ENCODE results near the gene ADK. TPM values are rescaled to one million over a fixed set of nuclear protein-coding genes. Genes with fewer than 3 reads are reported as not detected.
A peak's percentile ranks its signal among the peaks of the same experiment; 100 is the strongest.

ADK gene
- total and polyA plus RNA-seq, 4 donors = 12.6 to 21.1 (median 16.1) TPM

DNA sequence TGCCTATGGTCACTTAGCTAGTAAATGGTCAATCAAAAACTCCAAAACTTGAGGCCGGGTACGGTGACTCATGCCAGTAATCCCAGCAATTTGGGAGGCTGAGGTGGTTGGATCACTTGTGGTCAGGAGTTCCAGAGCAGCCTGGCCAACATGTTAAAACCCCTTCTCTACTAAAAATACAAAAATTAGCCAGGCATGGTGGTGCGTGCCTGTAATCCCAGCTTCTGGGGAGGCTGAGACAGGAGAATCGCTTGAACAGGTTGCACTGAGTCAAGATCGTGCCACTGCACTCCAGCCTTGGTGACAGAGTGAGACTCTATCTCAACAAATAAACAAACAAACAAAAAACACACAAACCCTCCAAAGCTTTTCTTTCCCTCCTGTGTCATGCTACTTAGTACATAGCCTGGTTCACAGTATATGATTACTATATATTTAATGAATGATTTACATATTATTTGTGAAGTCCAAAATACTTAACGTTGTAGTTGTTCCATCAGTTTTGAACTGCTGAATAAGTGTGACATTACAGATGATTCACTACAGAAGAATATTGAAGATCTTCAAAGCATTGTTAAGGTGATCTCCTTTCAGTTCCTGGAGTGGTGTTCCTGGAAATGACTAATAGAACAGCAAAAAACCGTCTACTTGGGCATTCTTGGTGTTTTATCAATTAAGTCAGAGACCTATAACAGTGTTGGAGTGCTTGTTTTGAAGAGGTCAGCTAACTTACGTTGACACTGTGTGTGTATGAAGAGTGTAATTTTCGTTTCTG, 72.9 kb downstream of the ADK start:
- WGBS, 2 donors = 73 to 75% methylated on average over 9 of the region's 9 CpGs
- ATAC-seq (ENCODE audit: low FRiP score) = no peak
- intact Hi-C loops (cut with DNase I) = no loop called here
- no peaks in the 10 kb centered on the region for H3K9me3 ChIP-seq (ENCODE audit: control insufficient read depth, low read length)
- H3K4me3 ChIP-seq (ENCODE audit: low read length in 2 of 2) = no peak overlapping the region
- H3K36me3 ChIP-seq (ENCODE audit: control insufficient read depth in 1 of 2, insufficient read depth in 2 of 2, low read length in 1 of 2) = no peaks in the 10 kb centered on the region
- H3K27ac ChIP-seq (ENCODE audit: low read depth in 1 of 2, low read length in 2 of 2) = no peak overlapping the region
- no peaks in the 10 kb centered on the region for H3K4me1 ChIP-seq (ENCODE audit: control insufficient read depth in 1 of 2, insufficient read depth in 2 of 2, low read length in 2 of 2)
- no peak for DNase-seq
- H3K27me3 ChIP-seq (ENCODE audit: control insufficient read depth in 1 of 2, insufficient read depth in 2 of 2, low read length in 1 of 2) = no peaks in the 10 kb centered on the region

DNA sequence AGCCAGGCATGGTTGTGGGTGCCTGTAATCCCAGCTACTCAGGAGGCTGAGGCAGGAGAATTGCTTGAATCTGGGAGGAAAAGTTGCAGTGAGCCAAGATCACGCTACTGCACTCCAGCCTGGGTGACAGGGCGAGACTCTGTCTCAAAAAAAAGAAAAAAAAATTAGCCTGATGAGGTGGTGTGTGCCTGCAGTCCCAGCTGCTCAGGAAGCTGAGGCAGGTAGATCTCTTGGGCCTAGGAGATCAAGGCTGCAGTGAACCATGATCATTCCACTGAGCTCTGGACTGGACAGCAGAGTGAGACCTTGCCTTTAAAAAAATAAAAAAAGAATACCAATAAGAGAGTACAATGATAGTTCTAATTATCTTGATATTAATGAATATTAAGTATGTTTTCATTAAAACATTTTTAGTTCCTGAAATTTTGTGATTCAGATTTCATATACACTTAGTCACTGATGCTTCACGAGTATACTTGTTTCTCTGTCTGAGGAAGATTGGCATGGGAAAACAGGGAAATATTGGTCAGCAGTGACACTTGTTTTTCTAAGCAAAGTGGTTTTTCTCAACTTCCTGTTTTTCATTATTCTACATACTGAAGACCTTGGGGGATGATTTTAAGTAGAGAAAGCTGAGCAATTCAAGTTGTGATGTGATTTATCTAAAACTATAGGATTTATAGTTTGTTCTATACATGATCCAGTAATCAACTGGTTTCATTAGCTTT, 76.8 kb downstream of the ADK start:
- intact Hi-C loops (cut with DNase I) = no loop called here
- H3K36me3 ChIP-seq (ENCODE audit: control insufficient read depth in 1 of 2, insufficient read depth in 2 of 2, low read length in 1 of 2) = no peaks in the 10 kb centered on the region
- DNase-seq (no peak), ATAC-seq (ENCODE audit: low FRiP score) (no peak)
- WGBS, 2 donors = 68% methylated on average over 3 of the region's 3 CpGs
- H3K27ac ChIP-seq (ENCODE audit: low read depth in 1 of 2, low read length in 2 of 2) = no peak overlapping the region
- H3K4me1 ChIP-seq (ENCODE audit: control insufficient read depth in 1 of 2, insufficient read depth in 2 of 2, low read length in 2 of 2) = no peaks in the 10 kb centered on the region
- H3K27me3 ChIP-seq (ENCODE audit: control insufficient read depth in 1 of 2, insufficient read depth in 2 of 2, low read length in 1 of 2) = no peaks in the 10 kb centered on the region
- no peak overlapping the region for H3K4me3 ChIP-seq (ENCODE audit: low read length in 2 of 2)
- no peaks in the 10 kb centered on the region for H3K9me3 ChIP-seq (ENCODE audit: control insufficient read depth, low read length)

DNA sequence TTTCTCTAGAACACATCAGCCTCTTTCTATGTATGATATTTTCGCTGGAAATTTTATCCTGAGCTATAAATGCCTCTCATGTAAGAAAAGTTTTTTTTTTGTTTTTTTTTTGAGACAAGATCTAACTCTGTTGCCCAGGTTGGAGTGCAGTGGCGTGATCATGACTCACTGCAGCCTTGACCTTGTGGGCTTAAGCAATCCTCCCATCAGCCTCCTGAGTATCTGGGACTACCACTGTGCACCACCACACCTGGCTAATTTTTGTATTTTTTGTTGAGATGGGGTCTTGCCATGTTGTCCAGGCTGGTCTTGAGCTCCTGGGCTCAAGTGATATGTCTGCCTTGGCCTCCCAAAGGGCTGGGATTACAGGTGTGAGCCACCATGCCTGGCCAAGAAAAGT, 80.4 kb downstream of the ADK start:
- Histone ChIP-seq H3K27me3 (ENCODE audit: control insufficient read depth in 1 of 2, insufficient read depth in 2 of 2, low read length in 1 of 2) (no peaks in the 10 kb centered on the region), H3K9me3 (ENCODE audit: control insufficient read depth, low read length) (no peaks in the 10 kb centered on the region), H3K4me1 (ENCODE audit: control insufficient read depth in 1 of 2, insufficient read depth in 2 of 2, low read length in 2 of 2) (no peaks in the 10 kb centered on the region), H3K4me3 (ENCODE audit: low read length in 2 of 2) (no peak overlapping the region), H3K27ac (ENCODE audit: low read depth in 1 of 2, low read length in 2 of 2) (no peak overlapping the region), H3K36me3 (ENCODE audit: control insufficient read depth in 1 of 2, insufficient read depth in 2 of 2, low read length in 1 of 2) (no peaks in the 10 kb centered on the region)
- intact Hi-C loops (cut with DNase I) = no loop called here
- 92 to 93% methylated on average over 2 of the region's 2 CpGs for WGBS, 2 donors
- DNase-seq (no peak), ATAC-seq (ENCODE audit: low FRiP score) (no peak)

DNA sequence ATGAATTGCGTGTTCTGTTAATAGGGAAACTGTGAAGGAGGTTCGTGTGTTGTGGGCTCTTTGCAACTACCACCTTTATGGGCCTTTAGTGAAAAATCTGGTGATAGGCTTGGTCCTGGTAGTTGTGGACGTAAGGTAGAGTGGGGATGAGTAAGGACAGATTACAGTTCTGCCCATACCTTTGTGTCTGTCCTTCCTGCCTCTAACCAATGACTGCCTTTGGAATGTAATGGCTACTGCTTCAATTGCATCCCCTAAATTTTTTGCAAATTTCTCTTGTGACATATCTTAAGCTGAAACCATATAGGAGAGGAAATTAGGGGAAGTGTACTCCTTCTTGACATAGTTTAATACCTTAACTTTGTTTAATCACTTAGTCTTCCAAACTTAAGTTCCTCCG, 82.3 kb downstream of the ADK start:
- WGBS, 2 donors = 93 to 94% methylated on average over 4 of the region's 4 CpGs
- intact Hi-C loops (cut with DNase I) = no loop called here

DNA sequence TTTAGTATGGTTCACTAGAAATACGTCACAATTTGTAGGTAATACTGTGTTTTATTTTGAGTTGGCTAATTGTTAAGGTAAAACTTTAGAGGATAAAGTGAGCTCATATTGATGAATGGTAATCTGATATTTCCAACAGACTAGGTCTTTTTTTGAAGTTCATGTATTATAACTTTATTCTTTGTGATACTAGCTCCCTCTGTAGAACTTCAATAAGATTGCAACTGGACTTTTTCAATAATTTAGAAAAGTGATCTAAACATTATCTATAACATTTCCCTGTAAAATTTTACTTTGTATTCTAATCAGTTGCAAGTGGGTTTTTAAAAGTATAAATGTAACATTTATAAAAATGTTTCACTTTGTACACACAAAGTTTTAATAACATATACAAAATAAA, 83.5 kb downstream of the ADK start:
- Histone ChIP-seq H3K36me3 (ENCODE audit: control insufficient read depth in 1 of 2, insufficient read depth in 2 of 2, low read length in 1 of 2) (no peaks in the 10 kb centered on the region), H3K27ac (ENCODE audit: low read depth in 1 of 2, low read length in 2 of 2) (no peak overlapping the region), H3K4me3 (ENCODE audit: low read length in 2 of 2) (no peak overlapping the region), H3K9me3 (ENCODE audit: control insufficient read depth, low read length) (no peaks in the 10 kb centered on the region), H3K27me3 (ENCODE audit: control insufficient read depth in 1 of 2, insufficient read depth in 2 of 2, low read length in 1 of 2) (no peaks in the 10 kb centered on the region), H3K4me1 (ENCODE audit: control insufficient read depth in 1 of 2, insufficient read depth in 2 of 2, low read length in 2 of 2) (peaks cover 0 to 1% of the 10 kb centered on the region in 2 donors)
- ATAC-seq (ENCODE audit: low FRiP score) = no peak
- no peak for DNase-seq
- intact Hi-C loops (cut with DNase I) = loop anchor here in 1 of 2 donors (2.0 kb wide), 1 partner anchor 348 kb away; no protein-coding TSS in a partner anchor
- 65 to 83% methylated on average over 1 of the region's 1 CpG for WGBS, 2 donors

More for the DNA sequence above, 82.3 kb downstream of the ADK start:
- no peak for DNase-seq
- Histone ChIP-seq H3K27ac (ENCODE audit: low read depth in 1 of 2, low read length in 2 of 2) (no peak overlapping the region), H3K9me3 (ENCODE audit: control insufficient read depth, low read length) (no peaks in the 10 kb centered on the region), H3K4me1 (ENCODE audit: control insufficient read depth in 1 of 2, insufficient read depth in 2 of 2, low read length in 2 of 2) (peaks cover 0 to 1% of the 10 kb centered on the region in 2 donors), H3K27me3 (ENCODE audit: control insufficient read depth in 1 of 2, insufficient read depth in 2 of 2, low read length in 1 of 2) (no peaks in the 10 kb centered on the region), H3K36me3 (ENCODE audit: control insufficient read depth in 1 of 2, insufficient read depth in 2 of 2, low read length in 1 of 2) (no peaks in the 10 kb centered on the region), H3K4me3 (ENCODE audit: low read length in 2 of 2) (no peak overlapping the region)
- no peak for ATAC-seq (ENCODE audit: low FRiP score)

DNA sequence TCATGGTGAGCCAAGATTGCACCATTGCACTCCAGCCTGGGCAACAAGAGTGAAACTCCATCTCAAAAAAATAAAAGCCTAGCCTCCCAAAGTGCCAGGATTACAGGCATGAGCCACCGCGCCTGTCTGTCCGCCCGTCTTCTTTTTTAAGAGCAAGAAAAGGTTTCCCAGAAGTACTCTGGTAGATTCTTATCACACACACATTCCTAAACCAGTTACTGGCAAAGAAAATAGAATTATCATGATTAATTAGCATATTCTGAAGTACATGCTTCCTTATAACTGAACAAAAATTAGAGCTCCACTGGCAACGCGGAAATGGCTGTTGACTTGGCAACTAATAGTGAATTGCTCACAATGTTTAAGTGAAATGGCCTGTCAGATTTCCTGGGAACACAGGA, 87.0 kb downstream of the ADK start:
- 12 to 13% methylated on average over 6 of the region's 6 CpGs for WGBS, 2 donors
- intact Hi-C loops (cut with DNase I) = no loop called here
- H3K9me3 ChIP-seq (ENCODE audit: control insufficient read depth, low read length) = no peaks in the 10 kb centered on the region
- H3K4me3 ChIP-seq (ENCODE audit: low read length in 2 of 2) = peak overlapping the region in 1 of 2 donors; percentile 59
- H3K27ac ChIP-seq (ENCODE audit: low read depth in 1 of 2, low read length in 2 of 2) = peak overlapping the region in 1 of 2 donors; percentile 11
- ATAC-seq (ENCODE audit: low FRiP score) = no peak
- no peaks in the 10 kb centered on the region for H3K36me3 ChIP-seq (ENCODE audit: control insufficient read depth in 1 of 2, insufficient read depth in 2 of 2, low read length in 1 of 2)
- no peak for DNase-seq
- no peaks in the 10 kb centered on the region for H3K27me3 ChIP-seq (ENCODE audit: control insufficient read depth in 1 of 2, insufficient read depth in 2 of 2, low read length in 1 of 2)
- peaks cover 0 to 1% of the 10 kb centered on the region in 2 donors for H3K4me1 ChIP-seq (ENCODE audit: control insufficient read depth in 1 of 2, insufficient read depth in 2 of 2, low read length in 2 of 2)

DNA sequence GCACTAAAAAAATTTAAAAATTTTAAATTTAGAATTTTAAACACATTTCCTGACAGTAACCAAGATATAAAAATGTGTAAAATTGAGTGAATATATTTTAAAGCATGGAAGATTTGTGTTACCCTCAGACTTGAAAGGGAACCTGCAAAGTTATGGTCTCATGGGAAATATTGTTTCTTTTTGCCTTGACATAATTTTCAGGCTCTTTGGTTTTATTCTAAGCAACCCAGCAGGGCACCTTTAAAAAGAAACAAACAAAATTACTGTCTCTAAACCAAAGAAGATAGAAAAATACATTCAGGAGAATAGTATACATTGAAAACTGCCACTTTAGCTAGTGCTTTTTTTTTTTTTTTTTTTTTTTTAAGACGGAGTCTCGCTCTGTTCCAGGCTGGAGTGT, 87.5 kb downstream of the ADK start:
- intact Hi-C loops (cut with DNase I) = no loop called here
- ATAC-seq (ENCODE audit: low FRiP score) (no peak), DNase-seq (no peak)
- WGBS, 2 donors = 39 to 47% methylated on average over 2 of the region's 2 CpGs
- Histone ChIP-seq H3K9me3 (ENCODE audit: control insufficient read depth, low read length) (no peaks in the 10 kb centered on the region), H3K4me1 (ENCODE audit: control insufficient read depth in 1 of 2, insufficient read depth in 2 of 2, low read length in 2 of 2) (peaks cover 0 to 1% of the 10 kb centered on the region in 2 donors), H3K27ac (ENCODE audit: low read depth in 1 of 2, low read length in 2 of 2) (no peak overlapping the region), H3K4me3 (ENCODE audit: low read length in 2 of 2) (no peak overlapping the region), H3K27me3 (ENCODE audit: control insufficient read depth in 1 of 2, insufficient read depth in 2 of 2, low read length in 1 of 2) (no peaks in the 10 kb centered on the region), H3K36me3 (ENCODE audit: control insufficient read depth in 1 of 2, insufficient read depth in 2 of 2, low read length in 1 of 2) (no peaks in the 10 kb centered on the region)

DNA sequence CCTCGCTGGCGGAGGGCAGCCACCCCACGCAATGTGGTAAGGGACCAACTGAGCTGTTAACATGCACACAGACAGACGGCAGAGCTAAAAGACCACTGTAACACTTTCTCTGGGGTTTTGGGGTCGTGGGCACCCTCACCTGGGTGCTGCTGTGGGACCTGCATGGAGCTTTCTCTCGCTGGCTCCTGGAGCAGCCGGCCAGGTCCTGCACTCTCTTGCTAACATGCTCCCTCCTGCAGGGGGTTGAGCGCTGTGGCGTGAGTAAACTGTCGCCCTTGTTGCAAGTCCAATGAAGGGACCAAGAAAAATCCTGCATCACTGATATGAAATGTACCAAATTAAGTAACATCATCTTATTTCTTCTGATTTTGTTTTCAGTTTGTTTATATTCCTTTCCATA, 92.0 kb downstream of the ADK start:
- DNase-seq (no peak), ATAC-seq (ENCODE audit: low FRiP score) (no peak)
- WGBS, 2 donors = 92 to 94% methylated on average over 10 of the region's 10 CpGs

More for the DNA sequence above, 92.0 kb downstream of the ADK start:
- H3K4me1 ChIP-seq (ENCODE audit: control insufficient read depth in 1 of 2, insufficient read depth in 2 of 2, low read length in 2 of 2) = no peaks in the 10 kb centered on the region
- no peaks in the 10 kb centered on the region for H3K9me3 ChIP-seq (ENCODE audit: control insufficient read depth, low read length)
- H3K36me3 ChIP-seq (ENCODE audit: control insufficient read depth in 1 of 2, insufficient read depth in 2 of 2, low read length in 1 of 2) = no peaks in the 10 kb centered on the region
- H3K27ac ChIP-seq (ENCODE audit: low read depth in 1 of 2, low read length in 2 of 2) = no peak overlapping the region
- H3K4me3 ChIP-seq (ENCODE audit: low read length in 2 of 2) = no peak overlapping the region
- H3K27me3 ChIP-seq (ENCODE audit: control insufficient read depth in 1 of 2, insufficient read depth in 2 of 2, low read length in 1 of 2) = no peaks in the 10 kb centered on the region
- intact Hi-C loops (cut with DNase I) = loop anchor here (5.0 to 10.0 kb wide), 3 partner anchors 782 to 994 kb away; partner anchors contain the start of gene COMTD1 (in 1 of the 2)

All from aorta (tissue), 5 donors.